MG63 (cell line): ENCODE measurements around the gene PLA2G15. TPM values are rescaled to one million over a fixed set of nuclear protein-coding genes. Genes with fewer than 3 reads are reported as not detected.

Source experiments
- DNase-seq: peaks from one replicate; pipeline ENCODE4 v3.0.0-alpha.2; 2020
- H3K27me3 ChIP-seq: fragments of 250-450 bp; sonication (Bioruptor Pico); 2 replicates; pipeline ENCODE4 v1.5.1; 2020; ENCODE audit warnings: mild to moderate bottlenecking, moderate library complexity
- H3K36me3 ChIP-seq: fragments of 250-450 bp; sonication (Bioruptor Pico); 2 replicates; pipeline ENCODE4 v1.5.1; 2020; ENCODE audit warnings: mild to moderate bottlenecking, moderate library complexity
- H3K4me3 ChIP-seq: fragments of 250-450 bp; sonication (Bioruptor Pico); 2 replicates; pipeline ENCODE4 v1.5.1; 2020; ENCODE audit warnings: mild to moderate bottlenecking, moderate library complexity
- H3K9me3 ChIP-seq: fragments of 250-450 bp; sonication (Bioruptor Pico); 2 replicates; pipeline ENCODE4 v1.5.1; 2020; ENCODE audit warnings: mild to moderate bottlenecking, moderate library complexity
- total RNA-seq: library from RNA; depleted of rRNA; stranded (reverse); fragments of >200 nt; shearing (Covaris generic); gene quantifications from 2 replicates; pipeline ENCODE4 v1.2.3, GENCODE V29; 2014; ENCODE audit warnings: low replicate concordance; rRNA removed

Gene PLA2G15, protein sequence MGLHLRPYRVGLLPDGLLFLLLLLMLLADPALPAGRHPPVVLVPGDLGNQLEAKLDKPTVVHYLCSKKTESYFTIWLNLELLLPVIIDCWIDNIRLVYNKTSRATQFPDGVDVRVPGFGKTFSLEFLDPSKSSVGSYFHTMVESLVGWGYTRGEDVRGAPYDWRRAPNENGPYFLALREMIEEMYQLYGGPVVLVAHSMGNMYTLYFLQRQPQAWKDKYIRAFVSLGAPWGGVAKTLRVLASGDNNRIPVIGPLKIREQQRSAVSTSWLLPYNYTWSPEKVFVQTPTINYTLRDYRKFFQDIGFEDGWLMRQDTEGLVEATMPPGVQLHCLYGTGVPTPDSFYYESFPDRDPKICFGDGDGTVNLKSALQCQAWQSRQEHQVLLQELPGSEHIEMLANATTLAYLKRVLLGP
- total RNA-seq = 10.4 and 13.7 TPM in 2 replicates

DNA sequence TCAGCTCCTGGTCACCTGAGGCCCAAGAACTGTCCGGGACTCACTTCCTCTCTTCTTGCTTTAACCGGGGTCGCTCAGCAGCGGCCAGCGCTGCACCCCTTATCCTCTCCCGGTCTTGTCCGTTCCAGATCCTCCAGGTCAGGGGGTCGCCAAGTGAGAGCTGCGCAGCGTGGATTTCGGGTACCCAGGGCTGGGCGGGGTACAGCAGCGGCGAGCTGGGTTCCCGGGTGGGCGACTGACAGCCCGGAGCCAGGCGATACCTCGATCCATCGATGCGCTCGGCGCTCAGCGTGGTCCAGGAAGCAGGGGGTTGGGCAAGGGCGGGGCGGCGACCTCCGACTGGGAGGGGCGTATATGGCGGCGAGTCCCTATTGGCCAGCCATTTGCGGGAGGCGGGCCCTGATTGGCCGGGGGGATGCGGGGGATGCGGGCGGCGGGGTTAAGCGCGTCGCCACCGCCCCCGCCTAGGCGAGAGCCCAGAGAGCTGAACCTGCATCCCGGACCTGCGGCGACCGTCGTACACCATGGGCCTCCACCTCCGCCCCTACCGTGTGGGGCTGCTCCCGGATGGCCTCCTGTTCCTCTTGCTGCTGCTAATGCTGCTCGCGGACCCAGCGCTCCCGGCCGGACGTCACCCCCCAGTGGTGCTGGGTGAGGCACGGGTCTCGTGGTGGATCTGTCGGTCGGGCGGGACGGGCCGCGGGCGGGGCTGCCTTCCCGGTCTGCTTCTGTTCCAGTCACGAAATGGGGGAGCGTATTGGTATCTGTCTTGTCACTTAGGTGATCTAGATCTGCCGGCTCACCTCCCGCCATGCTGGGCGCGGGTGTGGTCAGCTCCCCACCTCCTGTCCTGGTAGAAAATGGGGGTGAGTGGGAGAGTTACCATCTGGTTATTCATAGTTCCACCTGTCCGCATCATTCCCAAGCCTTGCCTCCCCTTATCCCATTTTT lies at the start of gene PLA2G15:
TSS of gene PLA2G15 (plus strand) at position 471 of the 951 bp plus-strand sequence. CDS start at position 525, 54 bp downstream.
- Histone ChIP-seq H3K4me3 (peak within 1 kb of the TSS; percentile 82), H3K27me3 (no peaks in the 10 kb centered on the region), H3K36me3 (no peaks in the 10 kb centered on the region), H3K9me3 (no peaks in the 10 kb centered on the region)
- DNase-seq = peak; percentile 90

DNA sequence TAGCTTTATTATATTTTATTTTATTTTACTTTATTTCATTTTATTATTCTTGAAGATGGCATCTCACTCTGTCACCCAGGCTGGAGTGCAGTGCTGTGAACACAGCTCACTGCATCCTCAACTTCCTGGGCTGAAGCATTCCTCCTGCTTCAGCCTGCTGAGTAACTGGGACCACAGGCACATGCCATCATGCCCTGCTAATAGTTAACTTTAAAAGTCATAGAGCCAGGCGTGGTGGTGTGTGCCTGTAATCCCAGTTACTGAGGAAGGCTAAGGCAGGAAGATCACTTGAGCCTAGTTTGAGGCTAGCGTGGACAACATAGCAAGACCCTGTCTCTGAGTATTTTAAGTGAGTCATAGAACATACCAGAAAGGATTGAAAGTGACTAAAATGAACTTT lies 47.9 kb upstream of the PLA2G15 start:
- no peaks in the 10 kb centered on the region for H3K27me3 ChIP-seq
- no peak overlapping the region for H3K4me3 ChIP-seq
- no peaks in the 10 kb centered on the region for H3K36me3 ChIP-seq
- no peaks in the 10 kb centered on the region for H3K9me3 ChIP-seq
- no peak for DNase-seq

DNA sequence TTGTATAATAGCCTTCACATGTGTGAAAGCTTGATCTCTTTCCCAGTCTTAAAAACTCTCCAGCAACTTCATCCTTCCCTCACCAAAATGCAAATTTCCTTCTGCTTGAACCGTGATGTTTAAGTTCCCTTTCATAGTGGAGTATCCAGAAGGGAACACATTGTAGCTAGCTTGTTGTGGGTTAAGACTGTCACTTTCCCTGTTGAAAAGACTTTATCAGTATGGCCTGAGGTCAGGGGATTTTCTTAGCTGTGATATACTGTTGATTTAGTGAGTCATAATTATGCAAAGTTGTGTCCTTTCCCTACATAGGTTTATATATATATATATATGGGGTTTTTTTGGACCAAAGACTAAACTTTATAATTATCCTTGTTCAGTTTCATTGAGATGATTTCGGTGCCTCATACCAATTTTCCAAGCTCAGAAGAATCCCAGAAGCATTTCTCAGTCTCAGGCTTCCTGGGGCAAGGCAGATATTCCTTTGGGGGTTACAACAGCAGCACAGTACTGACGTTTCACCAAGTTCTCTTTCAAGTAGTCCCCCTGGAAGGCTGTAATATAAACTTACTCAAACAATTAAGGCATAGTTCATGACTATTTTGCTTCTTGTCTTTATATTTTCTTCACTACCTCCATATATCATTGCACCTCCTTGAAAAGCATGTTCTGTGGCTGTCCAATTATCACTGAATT lies 44.9 kb upstream of the PLA2G15 start:
- no peaks in the 10 kb centered on the region for H3K9me3 ChIP-seq
- no peaks in the 10 kb centered on the region for H3K36me3 ChIP-seq
- no peaks in the 10 kb centered on the region for H3K27me3 ChIP-seq
- H3K4me3 ChIP-seq = no peak overlapping the region
- no peak for DNase-seq

DNA sequence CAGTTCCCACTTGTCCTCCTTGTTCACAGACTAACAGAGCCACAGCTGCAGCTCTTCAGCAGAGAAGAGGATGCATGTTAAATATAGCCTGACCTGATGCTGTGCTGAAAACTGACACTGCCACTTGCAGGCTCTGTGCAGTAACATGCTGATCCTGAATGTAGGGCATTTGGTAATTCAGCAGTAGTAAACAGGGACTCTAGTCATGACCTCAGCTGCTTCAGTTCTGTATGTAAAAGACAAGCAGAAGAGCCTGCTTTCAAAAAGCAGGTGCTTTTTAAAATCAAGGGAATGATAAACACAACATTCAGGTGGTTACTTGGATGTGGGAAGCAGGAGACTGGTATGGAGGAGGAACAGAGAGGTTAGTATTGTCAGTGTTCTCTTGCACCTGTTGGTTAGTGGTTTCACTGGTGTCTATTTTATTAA lies 43.1 kb upstream of the PLA2G15 start:
- H3K27me3 ChIP-seq = no peaks in the 10 kb centered on the region
- no peaks in the 10 kb centered on the region for H3K36me3 ChIP-seq
- DNase-seq = no peak
- no peaks in the 10 kb centered on the region for H3K9me3 ChIP-seq
- H3K4me3 ChIP-seq = no peak overlapping the region

DNA sequence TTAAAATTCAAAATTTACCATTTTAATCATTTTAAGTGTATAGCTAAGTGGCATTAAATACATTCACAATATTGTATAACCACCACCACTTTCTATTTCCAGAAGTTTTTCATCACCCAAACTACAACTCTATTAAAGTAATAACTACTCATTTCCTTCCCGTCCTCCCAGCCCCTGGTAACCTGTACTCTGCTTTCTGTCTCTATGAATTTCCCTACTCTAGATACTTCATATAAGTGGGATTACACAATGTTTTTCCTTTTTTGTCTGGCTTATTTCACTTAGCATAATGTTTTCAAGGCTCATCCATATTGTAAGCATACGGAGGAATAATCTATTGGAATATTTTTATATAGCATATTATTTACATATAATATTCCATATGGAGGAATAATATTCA lies 38.9 kb upstream of the PLA2G15 start:
- Histone ChIP-seq H3K4me3 (no peak overlapping the region), H3K36me3 (no peaks in the 10 kb centered on the region), H3K9me3 (no peaks in the 10 kb centered on the region), H3K27me3 (no peaks in the 10 kb centered on the region)
- DNase-seq = no peak

DNA sequence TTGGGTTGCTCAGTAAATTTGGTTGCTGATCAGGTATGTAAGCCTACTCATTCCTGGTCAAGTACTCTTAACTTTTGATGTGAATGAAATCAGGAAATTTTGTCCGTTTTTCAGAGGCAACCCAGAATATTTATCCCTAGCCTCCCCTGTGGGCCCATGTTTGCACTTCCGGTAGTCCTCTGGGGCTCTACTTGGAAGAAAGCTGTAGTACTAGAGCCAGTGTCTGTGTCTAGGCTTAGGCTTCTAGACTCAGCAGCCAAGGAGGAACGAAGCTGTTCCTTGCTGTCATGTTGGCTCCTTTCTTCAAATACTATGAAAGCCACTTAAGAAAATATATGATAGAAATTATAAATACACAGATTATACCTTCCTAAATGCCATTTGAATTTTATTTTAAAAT lies 30.4 kb upstream of the PLA2G15 start:
- Histone ChIP-seq H3K9me3 (no peaks in the 10 kb centered on the region), H3K27me3 (no peaks in the 10 kb centered on the region), H3K36me3 (no peaks in the 10 kb centered on the region), H3K4me3 (no peak overlapping the region)
- DNase-seq = no peak

DNA sequence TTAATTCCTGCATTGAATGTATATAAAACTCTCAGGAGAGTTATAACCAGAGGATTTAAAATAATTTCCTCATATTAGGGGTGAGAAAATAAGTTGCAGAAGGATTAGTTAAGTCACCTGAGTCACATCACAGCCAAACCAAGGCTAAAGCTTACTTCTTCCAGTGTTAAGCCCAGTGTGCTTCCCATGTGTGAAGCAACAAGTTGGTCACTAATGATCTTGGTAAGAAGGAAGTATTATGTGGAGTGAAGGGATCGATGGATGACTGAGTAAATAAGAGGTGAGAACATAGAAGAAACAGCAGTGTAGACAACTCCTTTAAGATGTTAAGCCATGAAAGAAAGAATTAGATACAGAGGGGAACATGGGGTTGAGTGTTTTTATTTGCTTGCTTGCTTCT lies 29.9 kb upstream of the PLA2G15 start:
- Histone ChIP-seq H3K36me3 (no peaks in the 10 kb centered on the region), H3K4me3 (no peak overlapping the region)
- no peak for DNase-seq

DNA sequence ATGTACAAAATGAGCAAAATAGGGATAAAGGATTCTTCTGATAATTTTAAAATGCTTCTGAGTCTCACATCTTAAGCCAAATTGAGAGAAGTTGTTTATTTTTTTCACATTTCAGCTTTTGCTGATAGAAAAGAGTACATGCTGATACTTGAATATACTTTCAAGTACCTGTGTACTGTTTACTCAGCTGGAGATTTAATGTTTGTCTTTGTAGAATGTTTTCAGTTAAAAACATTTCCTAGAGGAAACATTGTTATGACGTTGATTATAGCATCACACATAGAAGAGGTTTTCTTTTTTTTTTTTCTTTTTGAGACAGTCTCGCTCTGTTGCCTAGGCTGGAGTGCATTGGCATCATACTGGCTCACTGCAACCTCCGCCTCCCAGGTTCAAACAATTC lies 28.9 kb upstream of the PLA2G15 start:
- Histone ChIP-seq H3K27me3 (no peaks in the 10 kb centered on the region), H3K4me3 (no peak overlapping the region), H3K36me3 (no peaks in the 10 kb centered on the region), H3K9me3 (no peaks in the 10 kb centered on the region)
- DNase-seq = no peak

More for the DNA sequence above, 29.9 kb upstream of the PLA2G15 start:
- Histone ChIP-seq H3K27me3 (no peaks in the 10 kb centered on the region), H3K9me3 (no peaks in the 10 kb centered on the region)

DNA sequence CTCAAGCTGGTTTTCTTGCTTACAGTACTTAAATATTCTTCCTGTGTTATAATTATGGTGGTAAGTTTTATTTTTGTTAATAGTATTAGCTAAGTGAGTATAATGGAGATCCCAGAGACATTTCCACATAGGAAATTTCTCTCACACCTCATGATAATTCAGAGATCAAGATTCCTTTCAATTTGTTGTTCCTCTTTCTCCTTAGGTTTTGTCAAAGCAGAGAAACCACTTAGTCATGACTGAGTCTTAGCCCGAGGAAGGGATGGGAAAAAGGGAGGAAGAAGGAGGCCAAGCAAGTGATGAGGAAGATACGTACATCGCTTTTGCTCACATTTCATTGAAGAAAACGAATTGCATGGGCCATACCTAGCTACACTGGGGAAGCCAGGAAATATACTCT lies 27.7 kb upstream of the PLA2G15 start:
- Histone ChIP-seq H3K27me3 (no peaks in the 10 kb centered on the region), H3K36me3 (no peaks in the 10 kb centered on the region)
- DNase-seq = no peak

DNA sequence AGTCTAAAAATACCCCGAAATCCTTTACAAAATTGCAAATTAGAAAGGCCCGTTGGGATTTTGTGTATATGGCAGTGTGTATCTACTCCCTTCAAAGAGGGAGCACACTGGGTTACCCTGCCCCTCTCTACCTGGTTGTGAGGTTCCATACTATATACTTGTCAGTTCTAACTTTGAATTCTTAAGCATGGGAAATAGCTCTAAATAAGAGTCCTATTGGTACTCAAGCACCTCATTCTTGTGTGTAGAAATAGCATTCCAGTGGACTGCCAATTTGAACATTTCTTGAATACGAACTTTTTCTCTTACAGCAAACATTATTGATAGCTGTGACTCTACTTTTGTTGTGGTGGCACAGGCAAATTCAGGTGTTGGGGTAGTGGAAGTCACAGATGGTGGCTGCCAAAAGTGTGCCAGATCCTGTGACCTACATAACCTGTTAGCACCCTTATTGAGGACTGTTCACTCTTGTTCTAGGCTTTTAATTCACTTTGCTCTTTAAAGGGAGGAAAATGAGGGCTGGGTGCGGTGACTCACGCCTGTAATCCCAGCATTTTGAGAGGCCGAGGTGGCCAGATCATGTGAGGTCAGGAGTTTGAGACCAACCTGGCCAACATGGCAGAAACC lies 25.3 kb upstream of the PLA2G15 start:
- Histone ChIP-seq H3K9me3 (no peaks in the 10 kb centered on the region), H3K27me3 (no peaks in the 10 kb centered on the region), H3K4me3 (no peak overlapping the region), H3K36me3 (no peaks in the 10 kb centered on the region)
- no peak for DNase-seq

More for the DNA sequence above, 27.7 kb upstream of the PLA2G15 start:
- Histone ChIP-seq H3K9me3 (no peaks in the 10 kb centered on the region), H3K4me3 (no peak overlapping the region)

DNA sequence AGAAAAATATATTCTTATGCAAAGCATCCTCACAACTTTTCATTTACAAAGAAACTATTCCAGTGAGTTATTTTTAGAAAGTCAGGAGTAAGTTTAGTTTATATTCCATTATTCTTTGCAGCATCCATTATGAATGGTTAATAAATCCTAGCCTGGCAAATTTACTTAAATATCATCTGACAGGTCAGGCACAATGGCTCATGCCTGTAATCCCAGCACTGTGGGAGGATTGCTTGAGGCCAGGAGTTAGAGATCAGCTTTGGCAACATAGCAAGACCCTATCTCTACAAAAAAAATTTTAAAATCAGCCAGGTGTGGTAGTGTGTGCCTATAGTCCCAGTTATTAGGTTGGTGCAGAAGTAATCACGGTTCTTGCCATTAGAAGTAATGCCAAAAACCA lies 22.1 kb upstream of the PLA2G15 start:
- no peak for DNase-seq
- H3K4me3 ChIP-seq = no peak overlapping the region
- H3K27me3 ChIP-seq = no peaks in the 10 kb centered on the region
- no peaks in the 10 kb centered on the region for H3K36me3 ChIP-seq
- no peaks in the 10 kb centered on the region for H3K9me3 ChIP-seq

DNA sequence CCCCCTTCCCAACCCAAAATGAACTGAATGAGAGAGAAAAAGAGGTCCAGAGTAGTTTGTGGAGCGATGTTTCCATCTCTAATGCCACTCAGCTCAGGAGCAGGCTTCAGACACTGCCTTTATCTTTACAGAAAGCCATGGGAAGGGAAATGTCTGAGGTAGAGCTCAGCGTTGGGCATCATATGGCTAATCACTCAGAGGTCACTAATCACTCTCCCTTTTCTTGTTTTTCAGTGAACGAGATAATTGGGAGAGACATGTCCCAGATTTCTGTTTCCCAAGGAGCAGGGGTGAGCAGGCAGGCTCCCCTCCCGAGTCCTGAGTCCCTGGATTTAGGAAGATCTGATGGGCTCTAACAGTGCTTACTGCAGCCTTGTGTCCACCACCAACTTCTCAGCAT lies 19.1 kb upstream of the PLA2G15 start:
- Histone ChIP-seq H3K36me3 (no peaks in the 10 kb centered on the region), H3K4me3 (no peak overlapping the region), H3K9me3 (no peaks in the 10 kb centered on the region), H3K27me3 (no peaks in the 10 kb centered on the region)
- DNase-seq = no peak

DNA sequence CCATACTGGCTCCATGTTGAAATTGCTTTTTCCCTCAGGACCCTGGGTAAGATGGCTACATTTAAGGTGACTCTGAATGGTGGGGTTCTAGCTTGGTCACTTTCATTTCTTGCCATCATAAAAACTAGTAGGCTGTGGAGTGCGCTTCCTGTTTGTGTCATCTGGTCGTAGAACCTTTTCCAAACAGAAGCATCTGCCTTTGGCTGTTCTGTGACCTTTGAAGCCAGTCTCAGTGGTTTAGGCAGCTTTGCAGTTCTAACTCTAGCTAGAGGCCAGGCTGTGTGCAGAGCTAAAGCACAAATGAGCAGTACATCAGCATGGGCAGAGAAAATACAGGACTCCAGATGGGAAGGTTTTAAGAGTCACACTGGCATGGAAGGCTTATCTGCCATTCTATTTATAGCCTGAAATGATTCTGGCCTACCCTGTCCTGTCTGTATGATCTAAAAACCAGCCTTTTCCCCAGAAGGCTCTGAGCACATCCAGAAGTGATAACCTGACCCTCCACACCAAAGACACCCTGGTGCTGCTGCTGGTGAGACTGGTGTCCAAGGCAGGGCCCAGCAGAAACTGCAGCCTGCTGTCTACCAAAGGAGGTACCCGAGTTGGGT lies 17.9 kb upstream of the PLA2G15 start:
- Histone ChIP-seq H3K36me3 (no peaks in the 10 kb centered on the region), H3K4me3 (no peak overlapping the region), H3K27me3 (no peaks in the 10 kb centered on the region), H3K9me3 (no peaks in the 10 kb centered on the region)
- no peak for DNase-seq

DNA sequence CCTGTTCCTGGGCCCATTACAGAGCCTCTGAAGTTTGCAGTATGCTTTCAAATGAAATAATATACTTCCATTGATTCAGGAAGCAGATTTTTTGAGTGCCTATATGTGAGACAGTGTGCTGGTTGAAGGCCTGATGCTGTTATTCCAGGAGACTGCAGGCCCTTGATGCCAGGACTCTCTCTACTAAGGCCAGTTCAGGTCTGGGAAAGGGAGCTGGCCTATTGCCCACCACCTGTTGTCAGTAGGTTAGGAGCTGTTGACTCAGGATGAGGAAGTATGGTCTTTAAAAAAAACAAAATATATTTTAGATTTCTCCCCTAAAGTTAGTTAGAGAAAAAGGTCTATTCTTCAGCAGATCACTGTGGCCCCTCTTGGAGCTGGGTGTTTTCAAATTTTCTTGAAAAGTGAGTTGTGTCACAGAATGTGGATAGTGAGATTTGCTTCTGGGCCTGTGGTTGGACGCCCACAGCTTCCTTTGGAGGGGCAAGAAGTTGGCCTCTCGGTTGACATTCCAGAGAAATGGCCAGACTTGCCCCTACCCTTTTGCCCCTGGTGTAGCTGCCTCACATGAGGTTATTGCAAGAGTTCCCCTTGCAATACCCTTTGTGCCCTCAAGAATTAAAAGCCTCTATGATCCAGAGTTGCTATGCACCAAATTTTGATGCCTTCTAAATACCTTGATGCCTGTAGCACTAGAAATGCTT lies 17.2 kb upstream of the PLA2G15 start:
- Histone ChIP-seq H3K4me3 (no peak overlapping the region), H3K9me3 (no peaks in the 10 kb centered on the region), H3K36me3 (no peaks in the 10 kb centered on the region), H3K27me3 (no peaks in the 10 kb centered on the region)
- no peak for DNase-seq

DNA sequence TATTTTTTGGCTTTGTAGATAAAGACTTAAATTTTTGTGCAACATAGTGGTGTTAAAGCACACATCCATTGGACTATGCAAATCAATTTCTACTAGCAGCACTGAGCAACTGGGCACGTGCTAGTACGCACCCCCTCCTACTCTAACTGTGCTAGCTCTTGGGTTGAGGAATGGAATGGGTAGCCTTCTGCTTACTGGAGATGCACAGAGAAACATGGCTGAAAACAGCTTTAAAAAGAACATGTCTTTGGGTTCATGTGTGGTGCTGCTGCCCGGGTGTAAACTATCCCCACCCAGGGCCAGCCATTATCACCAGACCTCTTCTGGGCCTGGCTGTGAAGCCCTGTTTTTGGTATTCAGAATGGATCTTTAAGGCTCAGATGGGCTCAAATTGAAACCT lies 16.5 kb upstream of the PLA2G15 start:
- Histone ChIP-seq H3K9me3 (no peaks in the 10 kb centered on the region), H3K4me3 (no peak overlapping the region), H3K36me3 (no peaks in the 10 kb centered on the region), H3K27me3 (no peaks in the 10 kb centered on the region)
- DNase-seq = no peak
